ENCODE data around the gene STX10. TPM values are rescaled to one million over a fixed set of nuclear protein-coding genes. Genes with fewer than 3 reads are reported as not detected.

The STX10 gene
- total RNA-seq, 4 donors from 2014 or later: 71.9 to 110 (median 82.2) TPM

DNA sequence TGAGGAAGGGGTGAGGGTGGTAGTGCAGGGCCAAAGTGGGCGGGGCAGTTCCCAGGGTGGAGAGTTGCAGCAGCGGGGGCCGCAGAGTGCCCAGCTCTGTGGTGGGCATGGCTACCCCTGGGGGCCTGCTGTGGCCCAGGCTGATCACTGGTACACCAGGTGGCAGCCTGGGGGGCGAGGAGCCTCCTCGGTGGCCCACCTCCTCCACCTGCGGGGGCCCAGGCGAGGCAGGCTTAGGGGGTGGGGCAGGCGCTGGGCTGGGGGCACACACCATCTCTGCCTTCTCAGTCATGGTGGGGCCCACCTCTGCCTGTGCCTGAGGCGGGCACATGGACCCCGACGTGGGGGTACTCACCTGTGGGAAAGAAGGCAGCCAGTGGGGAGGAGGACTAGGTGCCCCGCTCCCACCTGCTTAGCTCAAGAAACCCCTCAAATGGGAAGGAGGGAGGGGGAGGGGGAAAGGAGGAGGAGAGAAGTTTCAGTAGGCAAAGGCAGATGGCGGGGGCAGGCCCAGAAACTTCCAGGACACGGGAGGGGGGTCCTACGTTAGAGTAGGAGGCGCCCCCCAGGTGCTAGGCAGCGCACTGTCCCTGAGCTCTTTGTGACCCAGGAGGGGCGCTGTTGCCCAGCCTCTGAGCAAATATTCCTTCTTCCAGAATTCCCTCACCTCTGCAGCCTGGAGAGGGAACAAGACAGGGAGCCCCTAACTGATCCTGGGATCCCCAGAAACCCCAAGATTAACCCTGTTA, 49.2 kb downstream of the STX10 start:
- Histone ChIP-seq H3K4me3 (peak overlapping the region; percentile 53), H3K27me3 (no peaks in the 10 kb centered on the region), H3K36me3 (no peaks in the 10 kb centered on the region), H3K27ac (no peak overlapping the region), H3K4me1 (peaks cover 70% of the 10 kb centered on the region), H3K9me3 (no peaks in the 10 kb centered on the region)
- DNase-seq (ENCODE audit: low spot score in 2 of 2): no peak
- WGBS: 66% methylated on average over 8 of the region's 18 CpGs
- TF ChIP-seq POLR2A (IDR thresholded peaks at IDR 0.05) (no peak), EP300 (IDR thresholded peaks at IDR 0.05) (no peak)
- TF ChIP-seq, protein P1, sequence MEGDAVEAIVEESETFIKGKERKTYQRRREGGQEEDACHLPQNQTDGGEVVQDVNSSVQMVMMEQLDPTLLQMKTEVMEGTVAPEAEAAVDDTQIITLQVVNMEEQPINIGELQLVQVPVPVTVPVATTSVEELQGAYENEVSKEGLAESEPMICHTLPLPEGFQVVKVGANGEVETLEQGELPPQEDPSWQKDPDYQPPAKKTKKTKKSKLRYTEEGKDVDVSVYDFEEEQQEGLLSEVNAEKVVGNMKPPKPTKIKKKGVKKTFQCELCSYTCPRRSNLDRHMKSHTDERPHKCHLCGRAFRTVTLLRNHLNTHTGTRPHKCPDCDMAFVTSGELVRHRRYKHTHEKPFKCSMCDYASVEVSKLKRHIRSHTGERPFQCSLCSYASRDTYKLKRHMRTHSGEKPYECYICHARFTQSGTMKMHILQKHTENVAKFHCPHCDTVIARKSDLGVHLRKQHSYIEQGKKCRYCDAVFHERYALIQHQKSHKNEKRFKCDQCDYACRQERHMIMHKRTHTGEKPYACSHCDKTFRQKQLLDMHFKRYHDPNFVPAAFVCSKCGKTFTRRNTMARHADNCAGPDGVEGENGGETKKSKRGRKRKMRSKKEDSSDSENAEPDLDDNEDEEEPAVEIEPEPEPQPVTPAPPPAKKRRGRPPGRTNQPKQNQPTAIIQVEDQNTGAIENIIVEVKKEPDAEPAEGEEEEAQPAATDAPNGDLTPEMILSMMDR (IDR thresholded peaks at IDR 0.05): peak in 1 of 2 donors; percentile 17

DNA sequence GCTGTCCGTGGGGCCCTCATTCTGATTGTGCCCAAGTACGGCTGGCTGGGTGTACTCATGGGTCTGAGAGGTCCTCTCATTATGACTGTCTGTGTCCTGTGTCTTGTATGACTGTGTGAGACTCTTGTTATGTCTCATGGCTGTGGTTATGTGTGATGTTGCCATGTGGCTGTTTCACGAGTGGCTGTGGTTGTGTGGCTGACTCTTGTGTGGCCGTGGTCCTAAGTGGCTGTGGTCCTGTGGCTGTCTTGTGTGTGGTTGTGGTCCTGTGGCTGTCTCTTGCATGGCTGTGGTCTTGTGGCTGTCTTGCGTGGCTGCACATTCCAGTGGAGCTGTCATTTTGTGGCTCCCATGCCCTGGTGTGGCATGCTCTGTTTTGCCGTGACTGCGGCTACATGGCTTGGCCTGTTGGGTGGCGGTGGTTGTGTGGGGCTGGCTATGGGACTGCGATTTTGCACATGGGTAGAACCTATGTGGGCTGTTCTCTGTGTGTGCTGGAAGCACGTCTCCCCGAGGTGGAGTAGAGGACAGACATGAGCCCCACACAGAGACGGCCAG, 50.1 kb downstream of the STX10 start:
- Histone ChIP-seq H3K27ac (peak overlapping the region; percentile 89), H3K4me1 (peaks cover 78% of the 10 kb centered on the region)
- TF ChIP-seq, protein P1 (IDR thresholded peaks at IDR 0.05): no peak
- no peak for TF ChIP-seq POLR2A (IDR thresholded peaks at IDR 0.05)
- no peak for TF ChIP-seq EP300 (IDR thresholded peaks at IDR 0.05)
- no peak for TF ChIP-seq POLR2AphosphoS5 (IDR thresholded peaks at IDR 0.05)

DNA sequence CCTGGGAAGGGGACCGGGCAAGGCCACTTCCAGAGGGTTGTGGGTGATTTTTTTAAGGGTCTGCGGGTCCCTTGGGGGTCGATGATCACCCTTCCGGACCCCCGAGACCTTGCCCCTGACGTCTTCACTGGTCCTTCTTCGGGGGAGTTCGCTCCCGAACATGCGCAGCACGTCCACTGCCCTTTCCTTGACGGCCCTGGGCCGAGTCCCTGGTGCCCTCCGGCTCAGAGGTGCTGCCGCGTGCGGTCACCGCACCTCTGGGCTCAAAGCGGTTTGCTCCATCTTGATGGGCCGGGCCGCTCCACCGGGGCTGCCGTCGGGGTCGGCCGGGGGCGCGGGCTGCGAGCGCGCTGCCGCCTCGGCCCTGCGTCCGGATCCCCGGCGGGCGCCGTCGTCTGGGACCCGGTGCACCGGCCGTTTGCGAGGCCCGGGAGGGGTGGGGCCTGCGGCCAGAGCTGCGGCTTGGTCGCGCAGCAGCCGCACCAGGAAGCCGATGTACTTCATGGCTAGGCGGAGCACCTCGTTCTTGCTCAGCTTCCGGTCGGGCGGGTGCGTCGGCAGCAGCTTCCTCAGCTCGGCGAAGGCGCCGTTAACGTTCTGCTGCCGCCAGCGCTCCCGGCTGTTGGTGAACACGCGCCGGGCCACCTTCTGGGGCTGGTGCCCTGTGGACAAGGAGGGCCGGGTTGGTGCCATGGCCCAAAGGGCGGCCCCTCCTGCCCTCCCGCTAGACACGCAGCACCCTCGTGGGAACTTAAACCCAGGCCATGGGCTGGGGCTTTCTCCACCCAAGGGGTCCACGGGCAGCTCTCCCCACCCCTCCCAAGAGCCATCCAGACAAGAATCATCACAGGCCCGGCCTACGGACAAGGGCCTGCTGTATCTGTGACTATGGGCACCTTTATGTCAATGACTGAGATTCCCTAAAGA, 50.8 kb downstream of the STX10 start:
- Histone ChIP-seq H3K4me1 (peaks cover 82% of the 10 kb centered on the region), H3K9me3 (no peaks in the 10 kb centered on the region)
- WGBS: 29% methylated on average over 16 of the region's 77 CpGs

More for the DNA sequence above, 50.1 kb downstream of the STX10 start:
- WGBS: 78% methylated on average over 11 of the region's 12 CpGs
- Histone ChIP-seq H3K27me3 (no peaks in the 10 kb centered on the region), H3K36me3 (no peaks in the 10 kb centered on the region), H3K4me3 (peak overlapping the region; percentile 53), H3K9me3 (no peaks in the 10 kb centered on the region)
- DNase-seq (ENCODE audit: low spot score in 2 of 2): no peak

DNA sequence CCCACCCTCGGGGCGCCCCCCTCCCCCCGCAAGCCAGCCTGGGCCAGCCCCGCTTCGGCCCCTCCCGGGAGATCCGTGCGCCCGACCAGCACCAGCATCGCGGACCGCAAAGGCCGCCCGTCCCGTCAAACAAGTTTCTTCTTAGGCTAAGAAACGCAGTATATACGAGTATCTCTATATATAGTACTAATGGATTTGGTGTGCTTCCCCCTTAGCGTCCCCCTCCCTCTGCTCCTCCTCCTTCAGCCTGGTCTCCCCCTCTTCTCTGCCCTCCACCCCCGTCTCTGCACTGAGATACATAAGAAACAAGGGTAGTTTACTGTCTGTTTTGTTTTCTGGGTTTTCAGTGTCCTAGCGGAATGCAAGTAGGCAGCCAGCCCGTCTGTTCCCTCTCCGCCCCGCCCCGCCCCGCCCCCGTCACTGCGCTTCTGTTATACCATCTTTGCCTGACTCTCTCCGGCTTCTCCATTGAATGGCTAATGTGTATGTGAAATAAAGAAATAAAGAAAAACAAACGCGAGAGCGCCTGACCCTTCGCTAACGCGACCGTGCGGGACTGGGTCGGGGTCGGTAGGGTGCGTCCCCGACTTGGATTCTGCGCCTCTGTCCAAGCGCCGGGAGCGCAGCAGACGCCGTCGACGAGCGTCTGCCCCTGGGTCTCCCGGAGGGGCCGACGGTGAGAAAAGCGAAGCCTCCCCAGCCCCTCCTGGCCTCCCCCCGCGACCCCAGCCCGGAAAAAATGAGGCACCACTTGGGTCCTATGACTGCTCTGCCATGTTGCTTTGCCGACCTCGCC, 51.7 kb downstream of the STX10 start:
- WGBS: 9% methylated on average over 35 of the region's 58 CpGs
- Histone ChIP-seq H3K27ac (peak overlapping the region; percentile 89), H3K4me3 (peak overlapping the region; percentile 53), H3K9me3 (no peaks in the 10 kb centered on the region), H3K36me3 (peaks cover 7% of the 10 kb centered on the region), H3K27me3 (no peaks in the 10 kb centered on the region), H3K4me1 (peaks cover 90% of the 10 kb centered on the region)
- no peak for TF ChIP-seq EP300 (IDR thresholded peaks at IDR 0.05)
- no peak for TF ChIP-seq POLR2A (IDR thresholded peaks at IDR 0.05)
- no peak for TF ChIP-seq POLR2AphosphoS5 (IDR thresholded peaks at IDR 0.05)
- TF ChIP-seq, protein P1 (IDR thresholded peaks at IDR 0.05): no peak
- no peak for DNase-seq (ENCODE audit: low spot score in 2 of 2)

More for the DNA sequence above, 50.8 kb downstream of the STX10 start:
- TF ChIP-seq POLR2A (IDR thresholded peaks at IDR 0.05): peak in 1 of 2 donors; percentile 19
- no peak for TF ChIP-seq EP300 (IDR thresholded peaks at IDR 0.05)
- TF ChIP-seq, protein P1 (IDR thresholded peaks at IDR 0.05): no peak
- TF ChIP-seq POLR2AphosphoS5 (IDR thresholded peaks at IDR 0.05): peak in 1 of 3 donors; percentile 35
- Histone ChIP-seq H3K27ac (peak overlapping the region; percentile 89), H3K36me3 (peaks cover 6% of the 10 kb centered on the region), H3K27me3 (no peaks in the 10 kb centered on the region), H3K4me3 (peak overlapping the region; percentile 53)
- DNase-seq (ENCODE audit: low spot score in 2 of 2): peak in 1 of 2 donors; percentile 92
